WI38 (cell line): Measurements from ENCODE around the gene DNAJC25.

Experiments
- H3K4me3 ChIP-seq: 2 replicates; pipeline ENCODE4 v1.5.1; 2011; ENCODE audit warnings: low read depth, mild to moderate bottlenecking, control low read depth, low read length
- CTCF ChIP-seq: IDR thresholded peaks from 2 replicates; pipeline ENCODE4 v1.5.1; 2012; ENCODE audit warnings: low read depth, mild to moderate bottlenecking, control low read depth, low read length

The DNAJC25 gene

GRCh38 chr9:111691672-111692329 is 60.7 kb downstream of the DNAJC25 start:
- TF ChIP-seq CTCF: peak; percentile 13; the same call in 1 of the 2 replicates

DNA sequence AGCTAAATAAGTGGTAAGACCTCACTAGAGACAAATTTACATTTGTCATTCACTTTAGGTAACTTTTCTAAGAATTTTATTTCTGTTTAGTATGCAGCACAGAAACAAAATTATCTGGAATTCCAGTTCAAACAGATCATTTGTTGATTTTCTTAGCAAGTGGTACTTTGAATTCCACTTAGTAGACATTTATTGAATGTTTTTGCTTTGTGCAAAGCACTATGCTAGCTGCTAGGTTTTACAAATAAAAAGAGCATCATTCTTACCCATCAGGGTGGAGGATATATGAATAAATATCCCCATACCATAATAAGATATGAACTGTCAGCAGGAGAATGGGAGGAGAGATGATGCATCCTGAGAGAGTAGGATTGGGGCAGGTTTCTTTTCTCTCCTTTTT is 65.7 kb downstream of the DNAJC25 start:
- TF ChIP-seq CTCF: no peak
- H3K4me3 ChIP-seq: no peak overlapping the region

More at GRCh38 chr9:111691672-111692329, 60.7 kb downstream of the DNAJC25 start:
- H3K4me3 ChIP-seq: no peak overlapping the region

- no peak for TF ChIP-seq CTCF
- no peak overlapping the region for H3K4me3 ChIP-seq
Measured at GRCh38 chr9:111700776-111701175, 69.6 kb downstream of the DNAJC25 start.
